HG03039 (cell line): ENCODE measurements around the gene ZBTB20.

Experiments used
- ATAC-seq: cut with Tn5 transposase; IDR thresholded peaks from one replicate; pipeline ENCODE4 v1.9.1; 2021; ENCODE audit warnings: mild to moderate bottlenecking, moderate library complexity; ENCODE audit not compliant: unreplicated experiment

Gene ZBTB20

DNA sequence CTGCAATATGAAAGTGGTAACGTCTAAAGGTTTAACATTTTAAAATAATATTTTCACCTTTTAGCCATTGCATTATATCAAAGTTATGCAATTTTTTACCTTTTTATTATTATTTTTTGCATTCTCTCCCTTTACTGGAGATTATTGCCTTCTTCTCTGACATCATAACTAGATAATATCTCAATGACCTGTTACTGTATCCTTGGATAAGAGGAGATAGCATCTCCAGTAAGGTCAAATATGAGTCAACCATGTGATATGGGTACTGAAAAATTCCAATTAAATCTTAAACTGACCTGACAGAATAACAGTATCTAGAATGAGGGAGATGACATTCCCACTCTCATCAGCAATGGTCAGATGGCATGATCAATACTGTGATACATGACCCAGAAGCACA is 108.3 kb downstream of the ZBTB20 start:
- ATAC-seq = no peak

- ATAC-seq = no peak
Measured at GRCh38 chr3:115022835-115023398, 124.2 kb downstream of the ZBTB20 start.

DNA sequence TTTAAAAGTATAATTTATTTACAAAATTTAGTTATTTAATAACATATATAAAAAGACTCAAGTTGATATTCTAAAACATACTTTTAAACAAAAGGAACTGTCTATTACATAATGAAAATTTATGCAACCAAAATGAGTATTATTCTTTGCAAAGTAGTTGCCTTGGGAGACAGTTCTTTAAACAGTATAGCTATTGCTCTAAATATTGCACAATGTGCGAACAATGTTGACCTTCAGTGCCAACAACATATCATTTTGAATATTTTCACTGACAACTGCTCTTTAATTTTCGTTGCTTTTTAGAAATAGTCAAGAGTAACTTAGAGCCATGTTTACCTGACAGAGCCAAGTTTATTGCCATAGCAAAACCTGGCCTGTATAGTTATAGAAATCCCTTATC is 124.9 kb downstream of the ZBTB20 start:
- no peak for ATAC-seq

- no peak for ATAC-seq
Measured at GRCh38 chr3:115021061-115021460, 126.0 kb downstream of the ZBTB20 start.

GRCh38 chr3:115019900-115020299 is 127.2 kb downstream of the ZBTB20 start:
- ATAC-seq = peak; percentile 53

GRCh38 chr3:115018694-115019093 is 128.4 kb downstream of the ZBTB20 start:
- ATAC-seq = no peak

DNA sequence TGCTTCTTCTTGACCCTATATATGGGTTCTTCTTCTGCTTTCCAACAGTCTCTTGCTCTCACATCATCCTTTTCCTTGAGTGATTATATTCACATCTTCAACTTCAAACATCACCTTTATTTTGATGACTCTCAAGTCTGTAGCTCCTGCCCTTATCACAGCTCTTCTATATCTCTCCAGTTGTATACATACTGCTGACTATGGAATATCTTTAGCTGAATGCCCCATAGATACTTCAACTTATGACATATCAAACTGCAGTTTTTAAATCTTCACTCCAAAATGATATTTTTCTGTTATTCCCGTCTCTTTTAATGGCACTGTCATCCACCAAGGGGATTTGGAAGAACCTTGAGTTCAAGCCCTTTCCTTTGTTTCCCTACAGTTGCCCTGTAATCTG is 139.1 kb downstream of the ZBTB20 start:
- no peak for ATAC-seq

DNA sequence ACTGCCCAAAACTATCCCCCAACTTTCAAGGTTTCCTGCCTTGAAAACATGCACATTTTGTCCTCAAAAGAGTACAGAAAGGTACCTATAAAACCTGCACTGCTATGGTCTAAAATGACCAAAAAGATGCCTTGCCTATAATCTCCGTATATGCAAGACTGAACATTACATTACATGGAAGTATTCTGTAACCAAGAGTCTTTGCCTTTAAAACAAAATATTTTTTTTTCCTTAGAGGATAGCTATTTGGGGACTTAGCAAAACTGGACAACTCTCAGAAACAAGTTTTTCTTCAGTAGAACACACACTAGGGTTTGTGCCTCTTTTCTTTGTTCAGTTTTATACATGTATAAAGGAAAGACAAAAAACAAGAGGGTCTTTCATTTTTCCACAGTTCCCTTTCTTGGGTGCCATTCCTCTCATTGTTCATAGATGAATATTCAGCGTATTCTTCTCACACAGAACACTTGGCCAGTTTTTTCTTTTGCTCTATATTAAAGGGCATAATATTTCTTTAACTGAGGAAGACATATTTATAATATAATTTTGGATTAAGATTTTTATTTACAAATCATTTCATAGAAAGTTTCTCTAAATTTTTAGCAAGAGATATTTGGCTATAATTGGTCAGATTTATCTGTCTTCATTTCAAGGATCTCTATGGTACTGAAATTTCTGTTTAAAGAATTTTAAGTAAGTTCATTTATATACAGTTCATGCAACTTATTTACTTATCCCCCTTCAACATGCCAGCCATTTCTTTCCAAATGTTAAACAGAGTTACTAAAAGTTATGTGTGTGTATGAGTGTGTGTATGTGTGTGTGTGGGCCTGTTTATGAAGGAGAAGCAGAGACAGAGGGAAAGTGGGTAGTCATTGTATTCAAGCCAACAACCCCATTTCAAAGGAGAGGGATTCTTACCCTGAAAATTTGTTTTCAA is 142.6 kb downstream of the ZBTB20 start:
- ATAC-seq = no peak

DNA sequence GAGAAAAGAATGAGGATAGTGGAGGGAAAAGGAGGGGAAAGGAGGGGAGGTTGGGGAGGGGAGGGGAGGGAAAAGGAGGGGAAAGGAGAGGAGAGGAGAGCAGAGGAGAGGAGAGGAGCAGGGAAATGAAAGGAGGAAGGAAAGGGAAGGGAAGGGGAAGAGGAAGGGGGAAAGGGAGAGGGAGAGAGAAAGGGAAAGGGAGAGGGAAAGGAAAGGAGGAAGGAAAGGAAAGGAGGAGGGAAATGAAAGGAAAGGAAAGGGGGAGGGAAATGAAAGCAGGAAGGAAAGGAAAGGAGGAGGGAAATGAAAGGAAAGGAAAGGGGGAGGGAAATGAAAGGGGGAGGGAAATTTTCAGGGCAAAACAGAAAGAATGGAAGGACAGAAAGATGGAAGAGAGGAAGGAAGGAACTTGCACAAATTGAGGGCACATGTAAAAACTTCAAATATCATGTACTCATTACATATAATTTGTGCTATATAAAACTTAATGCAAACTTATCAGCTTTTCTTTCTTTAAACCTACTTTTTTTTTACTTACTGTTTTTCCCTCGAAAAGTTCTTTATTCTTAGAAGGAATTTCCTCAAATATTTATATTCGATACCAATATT is 148.0 kb downstream of the ZBTB20 start:
- ATAC-seq = no peak

DNA sequence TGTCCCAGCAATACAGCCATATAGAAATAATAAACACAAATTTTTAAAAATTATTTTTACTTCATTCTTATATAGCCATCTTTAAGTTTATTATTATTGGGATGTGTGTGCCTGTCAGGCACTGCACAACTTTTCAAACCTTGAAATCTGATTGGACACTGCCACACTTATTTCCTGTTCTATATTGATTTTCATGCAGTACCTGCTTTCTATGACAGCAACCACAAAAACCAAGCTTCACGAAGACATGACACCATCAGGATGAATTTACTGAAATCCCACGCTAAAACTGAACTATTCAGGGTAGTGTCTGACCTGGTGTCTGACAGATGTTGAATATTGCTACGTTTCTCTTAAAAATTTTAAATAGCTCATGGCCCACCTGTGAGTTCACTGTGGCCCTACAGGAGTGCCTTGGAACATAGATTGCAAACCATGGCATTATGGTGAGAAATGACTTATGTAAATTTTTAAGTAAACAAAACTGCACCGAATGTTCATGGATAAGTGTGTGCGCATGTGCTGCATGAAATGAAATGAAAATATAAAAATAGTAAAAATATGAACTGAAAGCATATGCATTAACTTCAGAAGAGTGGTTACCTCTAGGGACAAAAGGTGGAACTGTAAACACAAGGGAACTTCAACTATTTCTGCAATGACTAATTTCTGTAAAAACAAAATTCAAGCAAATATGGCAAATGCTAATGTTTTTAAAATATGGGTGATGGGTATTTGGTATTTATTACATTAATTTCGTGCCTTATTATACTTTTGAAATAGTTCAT is 152.3 kb downstream of the ZBTB20 start:
- no peak for ATAC-seq

DNA sequence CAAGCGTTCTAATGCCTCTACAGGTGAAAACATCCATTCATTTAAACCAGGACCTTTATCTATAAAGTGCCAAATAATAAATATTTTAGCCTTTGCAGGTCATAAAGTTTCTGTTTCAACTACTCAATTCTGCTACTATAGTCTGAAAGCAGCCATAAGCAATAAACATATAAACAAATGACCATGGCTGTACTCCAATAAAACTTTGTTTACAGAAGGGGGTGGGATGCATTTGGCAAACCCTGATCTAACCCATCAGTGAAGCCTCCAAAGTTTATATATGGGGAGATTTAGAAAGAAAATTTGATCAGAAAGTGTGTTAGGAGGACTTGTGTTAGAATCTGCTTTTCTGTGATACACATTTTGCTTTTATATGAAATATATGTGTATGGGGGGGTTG is 161.3 kb downstream of the ZBTB20 start:
- ATAC-seq = no peak

DNA sequence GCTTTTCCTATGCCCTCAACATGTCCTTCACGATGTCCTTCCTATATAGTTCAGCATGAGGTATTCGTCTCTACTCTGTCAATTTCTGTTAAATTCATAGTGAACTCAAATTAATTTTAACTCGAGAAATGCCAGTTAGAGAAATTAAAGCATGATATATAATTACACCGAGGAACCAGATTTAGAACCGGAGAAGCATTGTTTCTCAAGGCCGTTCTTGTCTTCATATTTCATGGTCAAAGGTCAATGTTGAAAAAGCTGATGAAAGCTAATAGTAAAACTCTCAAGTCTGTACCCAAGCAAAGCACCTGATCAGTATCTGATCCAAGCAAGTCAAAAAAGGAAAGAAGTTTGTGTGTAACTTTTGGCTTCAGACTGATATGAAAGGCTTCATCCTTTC is 163.8 kb downstream of the ZBTB20 start:
- no peak for ATAC-seq

DNA sequence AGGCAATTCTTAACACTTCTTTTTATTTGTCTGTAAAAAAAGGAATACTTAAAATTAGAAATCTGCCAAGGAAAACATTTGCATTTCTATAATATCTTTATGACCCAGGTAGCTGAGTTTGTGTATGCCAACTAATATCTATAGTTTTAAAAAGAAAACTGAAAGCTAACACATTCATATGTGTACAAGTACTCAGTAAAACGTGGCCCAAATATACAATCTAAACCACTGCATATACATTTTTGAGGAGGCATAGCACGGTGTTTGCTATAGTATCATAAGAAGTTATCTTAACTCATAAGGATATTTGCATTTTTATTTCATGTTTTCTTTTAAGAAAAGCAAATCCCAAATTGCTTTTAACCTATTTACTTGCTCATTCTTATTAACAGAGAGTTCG is 172.7 kb downstream of the ZBTB20 start:
- peak; percentile 98 for ATAC-seq

GRCh38 chr3:114973536-114973935 is 173.6 kb downstream of the ZBTB20 start:
- ATAC-seq = no peak

DNA sequence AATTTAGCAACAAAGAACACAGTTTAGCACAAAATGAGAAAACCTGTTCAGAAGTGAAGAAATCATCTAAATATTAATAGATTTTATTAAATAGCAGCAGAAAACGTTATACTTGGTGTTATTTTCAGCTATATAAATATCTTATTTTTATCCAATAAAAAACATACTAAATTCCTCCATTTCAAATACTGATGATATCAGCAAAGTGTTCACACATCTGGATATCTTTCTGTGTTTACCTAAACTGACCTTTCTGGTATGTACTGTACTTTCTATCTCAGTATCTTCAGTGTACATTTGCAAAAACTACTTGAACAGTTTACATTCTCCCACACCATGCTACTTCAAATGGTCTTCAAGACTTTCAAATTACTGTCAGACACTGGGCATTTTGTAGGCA is 179.9 kb downstream of the ZBTB20 start:
- no peak for ATAC-seq

DNA sequence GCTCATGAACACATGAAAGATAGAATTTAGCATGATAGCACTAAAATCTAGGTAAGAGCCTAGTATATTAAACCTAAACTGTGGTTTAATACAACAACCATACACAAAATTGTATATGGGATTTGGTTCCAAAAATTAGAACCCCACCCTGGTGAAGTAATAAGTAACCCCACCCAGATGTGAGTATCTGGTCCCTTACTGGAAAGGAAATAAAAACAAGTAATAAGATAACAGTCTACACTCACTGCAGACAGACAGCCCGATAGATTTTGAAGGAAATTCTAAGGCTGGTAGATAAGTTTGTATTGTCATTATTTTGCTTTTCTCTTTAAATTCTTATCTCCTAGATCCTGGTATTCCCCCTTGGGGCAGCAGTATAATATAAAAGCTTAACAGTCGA is 184.9 kb downstream of the ZBTB20 start:
- no peak for ATAC-seq

DNA sequence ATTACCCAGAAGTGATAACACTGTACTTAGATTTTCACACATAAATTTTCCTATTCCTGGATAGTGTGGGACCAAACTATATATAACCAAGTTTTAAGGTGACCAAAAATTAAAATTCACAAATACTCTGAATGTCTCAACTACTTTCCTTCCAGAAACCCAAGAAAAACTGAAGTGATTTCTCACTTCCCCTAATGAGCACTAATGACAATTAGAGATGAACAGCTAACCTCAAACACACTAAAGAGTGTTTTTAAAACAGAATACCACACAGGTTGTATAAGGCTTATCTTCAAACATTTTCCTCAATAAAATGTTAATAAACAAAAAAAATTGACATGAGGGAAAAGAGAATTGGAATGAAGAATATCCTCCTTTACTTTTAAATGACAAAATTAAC is 188.2 kb downstream of the ZBTB20 start:
- no peak for ATAC-seq

DNA sequence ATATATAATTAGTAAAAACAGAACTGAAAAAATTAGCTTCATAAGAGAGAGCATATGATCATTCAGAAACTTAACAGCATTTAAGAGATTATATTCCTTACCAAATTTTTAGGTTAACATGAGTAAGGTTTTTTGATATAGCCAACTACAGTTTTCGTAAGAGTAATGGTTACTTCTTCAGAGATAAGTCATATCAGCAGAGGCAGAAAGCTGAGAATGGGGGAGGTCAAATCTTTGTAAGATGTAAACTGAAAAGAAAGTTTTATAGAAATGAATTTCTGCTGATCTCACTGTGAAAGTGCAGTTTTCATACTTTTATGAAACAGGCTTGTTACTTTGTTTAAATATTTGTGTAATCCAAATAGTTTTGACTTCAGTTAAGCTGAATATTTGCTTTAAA is 193.3 kb downstream of the ZBTB20 start:
- no peak for ATAC-seq

DNA sequence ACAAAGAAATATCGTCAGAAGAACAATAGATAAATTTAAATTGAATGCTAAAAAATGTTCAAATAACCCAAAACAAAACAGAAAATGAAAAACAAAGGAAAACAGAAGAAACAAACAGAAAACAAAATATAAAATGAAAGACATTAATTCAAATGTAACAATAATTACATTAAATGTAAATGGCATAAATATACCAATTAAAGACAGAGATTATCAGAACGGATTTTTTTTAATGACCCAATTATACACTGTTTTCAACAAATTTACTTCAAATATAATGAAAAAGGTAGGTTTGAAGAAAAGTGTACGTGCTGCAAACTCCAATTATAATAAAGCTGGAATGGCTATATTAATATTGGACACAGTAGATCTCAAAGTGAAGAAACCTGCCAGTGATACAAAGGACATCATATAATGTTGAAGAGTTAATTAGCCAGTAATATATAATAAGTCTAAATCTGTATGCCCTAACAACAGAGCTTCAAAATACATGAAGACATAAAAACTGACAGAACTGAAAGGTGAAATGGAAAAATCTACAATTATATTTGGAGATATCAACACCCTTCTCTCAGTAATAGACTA is 193.8 kb downstream of the ZBTB20 start:
- no peak for ATAC-seq

GRCh38 chr3:114942773-114943172 is 204.3 kb downstream of the ZBTB20 start:
- ATAC-seq = no peak
